ENCODE measurements around the gene HAP1. TPM values are rescaled to one million over a fixed set of nuclear protein-coding genes. Genes with fewer than 3 reads are reported as not detected.
"Not testable (repeated sequence)": the region's sequence is repeated elsewhere in the genome, so short reads cannot be mapped to it uniquely, and the experiment has no call there.

Gene HAP1
- total RNA-seq, 4 donors from 2014 or later = 0.34 to 0.94 (median 0.53) TPM

GRCh38 chr17:41710472-41711090, 23.9 kb downstream of the HAP1 start:
- intact Hi-C loops (cut with DNase I) = no loop called here
- H3K9me3 ChIP-seq = no peaks in the 10 kb centered on the region
- H3K4me3 ChIP-seq = no peak overlapping the region
- WGBS, 2 donors = 35 to 48% methylated on average over 6 to 7 of the region's 8 CpGs
- TF ChIP-seq CTCF (IDR thresholded peaks at IDR 0.05) = no peak
- TF ChIP-seq POLR2A (IDR thresholded peaks at IDR 0.05) = no peak
- no peak for DNase-seq
- no peaks in the 10 kb centered on the region for H3K4me1 ChIP-seq
- no peak overlapping the region for H3K27ac ChIP-seq
- peaks cover 0 to 27% (median 0%) of the 10 kb centered on the region in 4 donors for H3K27me3 ChIP-seq
- H3K36me3 ChIP-seq = no peaks in the 10 kb centered on the region

- TF ChIP-seq CTCF (IDR thresholded peaks at IDR 0.05) (no peak), POLR2A (IDR thresholded peaks at IDR 0.05) (no peak)
- Histone ChIP-seq H3K27ac (no peak overlapping the region), H3K27me3 (peaks cover 0 to 27% (median 0%) of the 10 kb centered on the region in 4 donors), H3K9me3 (no peaks in the 10 kb centered on the region), H3K36me3 (no peaks in the 10 kb centered on the region), H3K4me3 (no peak overlapping the region), H3K4me1 (no peaks in the 10 kb centered on the region)
- intact Hi-C loops (cut with DNase I) = no loop called here
- no peak for DNase-seq
- 62 to 83% methylated on average over 10 of the region's 10 CpGs for WGBS, 2 donors
Measured at GRCh38 chr17:41707803-41708669, 26.4 kb downstream of the HAP1 start.

- Histone ChIP-seq H3K27me3 (peaks cover 0 to 3% (median 0%) of the 10 kb centered on the region in 4 donors), H3K27ac (no peak overlapping the region), H3K9me3 (no peaks in the 10 kb centered on the region), H3K4me3 (no peak overlapping the region), H3K36me3 (no peaks in the 10 kb centered on the region), H3K4me1 (no peaks in the 10 kb centered on the region)
- intact Hi-C loops (cut with DNase I) = no loop called here
- 68 to 69% methylated on average over 11 to 13 of the region's 13 CpGs for WGBS, 2 donors
- no peak for DNase-seq
- TF ChIP-seq POLR2A (IDR thresholded peaks at IDR 0.05) (no peak), CTCF (IDR thresholded peaks at IDR 0.05) (no peak)
Measured at GRCh38 chr17:41705271-41705991, 29.0 kb downstream of the HAP1 start.

DNA sequence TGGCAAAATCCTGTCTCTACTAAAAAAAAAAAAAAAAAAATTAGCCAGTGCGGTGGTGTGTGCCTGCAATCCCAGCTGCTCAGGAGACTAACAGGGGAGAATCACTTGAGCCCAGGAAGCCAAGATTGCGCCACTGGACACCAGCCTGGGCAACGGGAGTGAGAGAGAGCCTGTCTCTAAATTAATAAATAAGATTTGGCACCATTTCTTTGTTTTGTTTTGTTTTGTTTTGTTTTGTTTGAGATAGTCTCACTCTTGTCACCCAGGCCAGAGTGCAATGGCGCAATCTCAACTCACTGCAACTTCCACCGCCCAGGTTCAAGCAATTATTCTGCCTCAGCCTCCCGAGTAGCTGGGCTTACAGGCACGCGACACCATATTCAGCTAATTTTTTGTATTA, 31.7 kb downstream of the HAP1 start:
- no peaks in the 10 kb centered on the region for H3K9me3 ChIP-seq
- no peaks in the 10 kb centered on the region for H3K36me3 ChIP-seq
- no peak for TF ChIP-seq POLR2A (IDR thresholded peaks at IDR 0.05)
- TF ChIP-seq CTCF (IDR thresholded peaks at IDR 0.05) = no peak
- WGBS, 2 donors = 88 to 90% methylated on average over 5 to 8 of the region's 8 CpGs
- intact Hi-C loops (cut with DNase I) = no loop called here
- H3K4me3 ChIP-seq = no peak overlapping the region
- H3K27me3 ChIP-seq = no peaks in the 10 kb centered on the region
- peaks cover 0 to under 1% (median 0%) of the 10 kb centered on the region in 3 donors for H3K4me1 ChIP-seq
- H3K27ac ChIP-seq = no peak overlapping the region
- DNase-seq = no peak

- H3K36me3 ChIP-seq; H3K27ac ChIP-seq; DNase-seq; intact Hi-C loops (cut with DNase I); H3K4me3 ChIP-seq; H3K9me3 ChIP-seq; H3K27me3 ChIP-seq: not testable (repeated sequence)
- 79% methylated on average over 3 of the region's 3 CpGs; no CpG with 5 or more reads in 1 of the 2 donors for WGBS, 2 donors
- peaks cover 6 to 19% (median 6%) of the 10 kb centered on the region in 3 donors for H3K4me1 ChIP-seq
Measured at GRCh38 chr17:41700843-41701242, 33.6 kb downstream of the HAP1 start.

Measured in esophagus squamous epithelium (tissue), 5 donors.